ENCODE data around the gene MRPL1.

The MRPL1 gene

GRCh38 chr4:77849278-77849965 lies 13.2 kb upstream of the MRPL1 start:
- no peak for DNase-seq (ENCODE audit: low read depth, low spot score)

- no peak for DNase-seq (ENCODE audit: low read depth, low spot score)
Measured at GRCh38 chr4:77852892-77853495, 9.6 kb upstream of the MRPL1 start.

- DNase-seq (ENCODE audit: low read depth, low spot score): no peak
Measured at GRCh38 chr4:77854431-77855111, 8.1 kb upstream of the MRPL1 start.

GRCh38 chr4:77856152-77856551 lies 6.5 kb upstream of the MRPL1 start:
- no peak for DNase-seq (ENCODE audit: low read depth, low spot score)

GRCh38 chr4:77859256-77859655 lies 3.4 kb upstream of the MRPL1 start:
- no peak for DNase-seq (ENCODE audit: low read depth, low spot score)

GRCh38 chr4:77861495-77861894 lies 1.1 kb upstream of the MRPL1 start:
- no peak for DNase-seq (ENCODE audit: low read depth, low spot score)

GRCh38 chr4:77863341-77863740 lies 711 bp downstream of the MRPL1 start:
- DNase-seq (ENCODE audit: low read depth, low spot score): peak; percentile 19

- no peak for DNase-seq (ENCODE audit: low read depth, low spot score)
Measured at GRCh38 chr4:77865259-77865658, 2.6 kb downstream of the MRPL1 start.

- DNase-seq (ENCODE audit: low read depth, low spot score): no peak
Measured at GRCh38 chr4:77872723-77873445, 10.3 kb downstream of the MRPL1 start.

GRCh38 chr4:77877167-77877566 lies 14.5 kb downstream of the MRPL1 start:
- no peak for DNase-seq (ENCODE audit: low read depth, low spot score)

GRCh38 chr4:77877771-77878565 lies 15.3 kb downstream of the MRPL1 start:
- DNase-seq (ENCODE audit: low read depth, low spot score): peak; percentile 41

- no peak for DNase-seq (ENCODE audit: low read depth, low spot score)
Measured at GRCh38 chr4:77880784-77881183, 18.2 kb downstream of the MRPL1 start.

- DNase-seq (ENCODE audit: low read depth, low spot score): no peak
Measured at GRCh38 chr4:77881460-77882295, 19.0 kb downstream of the MRPL1 start.

- DNase-seq (ENCODE audit: low read depth, low spot score): no peak
Measured at GRCh38 chr4:77893451-77893850, 30.8 kb downstream of the MRPL1 start.

- no peak for DNase-seq (ENCODE audit: low read depth, low spot score)
Measured at GRCh38 chr4:77899607-77900006, 37.0 kb downstream of the MRPL1 start.

GRCh38 chr4:77903186-77903585 lies 40.6 kb downstream of the MRPL1 start:
- DNase-seq (ENCODE audit: low read depth, low spot score): no peak

- DNase-seq (ENCODE audit: low read depth, low spot score): no peak
Measured at GRCh38 chr4:77905651-77906263, 43.1 kb downstream of the MRPL1 start.

- no peak for DNase-seq (ENCODE audit: low read depth, low spot score)
Measured at GRCh38 chr4:77910676-77911075, 48.0 kb downstream of the MRPL1 start.

GRCh38 chr4:77911091-77911490 lies 48.5 kb downstream of the MRPL1 start:
- DNase-seq (ENCODE audit: low read depth, low spot score): no peak

GRCh38 chr4:77911842-77912450 lies 49.3 kb downstream of the MRPL1 start:
- no peak for DNase-seq (ENCODE audit: low read depth, low spot score)

Measured in ELF-1 (cell line).